Loucy (cell line): ENCODE data around the gene NIPAL3.

Experiments
- H2AFZ ChIP-seq: fragments of 200-600 bp; sonication (generic); 2 replicates; pipeline ENCODE4 v1.6.0; 2016; ENCODE audit warnings: antibody characterized with exemption, mild to moderate bottlenecking, low read length, moderate library complexity
- H3F3A ChIP-seq: fragments of 200-600 bp; 2 replicates; pipeline ENCODE4 v1.6.0; 2016; ENCODE audit warnings: antibody characterized with exemption, low read depth, mild to moderate bottlenecking
- H3K27me3 ChIP-seq: fragments of 200-600 bp; sonication (generic); 2 replicates; pipeline ENCODE4 v1.6.1; 2014; ENCODE audit warnings: low read length, mild to moderate bottlenecking; ENCODE audit not compliant: insufficient read depth, poor library complexity, severe bottlenecking
- H3K36me3 ChIP-seq: fragments of 200-600 bp; sonication (generic); 2 replicates; pipeline ENCODE4 v1.6.1; 2016; ENCODE audit warnings: low read length; ENCODE audit not compliant: insufficient read depth
- H3K4me1 ChIP-seq: fragments of 200-600 bp; sonication (generic); 2 replicates; pipeline ENCODE4 v1.5.1; 2014; ENCODE audit warnings: low read length, mild to moderate bottlenecking; ENCODE audit not compliant: insufficient read depth, poor library complexity, severe bottlenecking
- H3K4me2 ChIP-seq: fragments of 200-600 bp; sonication (generic); 2 replicates; pipeline ENCODE4 v1.6.0; 2014; ENCODE audit warnings: antibody characterized with exemption, low read length, low read depth, mild to moderate bottlenecking; ENCODE audit not compliant: poor library complexity, severe bottlenecking
- H3K4me3 ChIP-seq: fragments of 200-600 bp; sonication (generic); 2 replicates; pipeline ENCODE4 v1.5.1; 2014; ENCODE audit warnings: low read length, mild to moderate bottlenecking, mixed read lengths; ENCODE audit not compliant: poor library complexity, severe bottlenecking
- H3K79me2 ChIP-seq: fragments of 200-600 bp; sonication (generic); 2 replicates; pipeline ENCODE4 v1.6.1; 2014; ENCODE audit warnings: low read length; ENCODE audit not compliant: insufficient read depth
- H3K9ac ChIP-seq: fragments of 200-600 bp; sonication (generic); 2 replicates; pipeline ENCODE4 v1.6.0; 2014; ENCODE audit warnings: mild to moderate bottlenecking, low read depth, low read length, moderate library complexity; ENCODE audit not compliant: poor library complexity, severe bottlenecking
- H3K9me2 ChIP-seq: fragments of 200-600 bp; sonication (generic); replicated peaks from 2 replicates; pipeline ENCODE4 v1.6.1; 2016; ENCODE audit warnings: low read depth, low read length, mixed read lengths
- H3K9me3 ChIP-seq: fragments of 200-600 bp; sonication (generic); 2 replicates; pipeline ENCODE4 v1.6.1; 2014; ENCODE audit warnings: mild to moderate bottlenecking, antibody characterized with exemption, low read length, low read depth; ENCODE audit not compliant: insufficient read depth
- H4K20me1 ChIP-seq: fragments of 200-600 bp; sonication (generic); 2 replicates; pipeline ENCODE4 v1.6.0; 2014; ENCODE audit warnings: antibody characterized with exemption, low read length, mild to moderate bottlenecking; ENCODE audit not compliant: insufficient read depth, poor library complexity, severe bottlenecking
- CTCF ChIP-seq: fragments of 200-600 bp; sonication (generic); conservative IDR thresholded peaks from 2 replicates; pipeline ENCODE4 v1.5.1; 2014; ENCODE audit warnings: mild to moderate bottlenecking, antibody characterized with exemption, low read length
- EZH2phosphoT487 ChIP-seq: fragments of 200-600 bp; IDR thresholded peaks from 2 replicates; pipeline ENCODE4 v1.6.1; 2018; ENCODE audit warnings: antibody characterized with exemption, mild to moderate bottlenecking, moderate library complexity, borderline replicate concordance

NIPAL3 gene

GRCh38 chr1:24374891-24375786, 40.5 kb upstream of the NIPAL3 start:
- H3K9me3 ChIP-seq = no peaks in the 10 kb centered on the region
- H3K79me2 ChIP-seq = no peaks in the 10 kb centered on the region
- no peaks in the 10 kb centered on the region for H3K27me3 ChIP-seq
- peaks cover 14% of the 10 kb centered on the region for H3K4me1 ChIP-seq
- no peak overlapping the region for H3K4me3 ChIP-seq
- H2AFZ ChIP-seq = no peak overlapping the region
- H3K4me2 ChIP-seq = no peak overlapping the region
- H3K9ac ChIP-seq = no peak overlapping the region
- H3K9me2 ChIP-seq = no peaks in the 10 kb centered on the region
- H3F3A ChIP-seq = no peaks in the 10 kb centered on the region
- H4K20me1 ChIP-seq = no peaks in the 10 kb centered on the region
- no peaks in the 10 kb centered on the region for H3K36me3 ChIP-seq
- TF ChIP-seq EZH2phosphoT487 (no peak), CTCF (no peak)

- Histone ChIP-seq H4K20me1 (no peaks in the 10 kb centered on the region), H3K9me3 (no peaks in the 10 kb centered on the region), H3F3A (no peaks in the 10 kb centered on the region), H3K27me3 (no peaks in the 10 kb centered on the region), H3K4me1 (no peaks in the 10 kb centered on the region), H3K36me3 (no peaks in the 10 kb centered on the region), H3K79me2 (no peaks in the 10 kb centered on the region), H3K4me3 (no peak overlapping the region), H3K9me2 (no peaks in the 10 kb centered on the region), H3K4me2 (no peak overlapping the region), H2AFZ (no peak overlapping the region), H3K9ac (no peak overlapping the region)
- TF ChIP-seq CTCF = no peak
- no peak for TF ChIP-seq EZH2phosphoT487
Measured at GRCh38 chr1:24379733-24380315, 35.8 kb upstream of the NIPAL3 start.

GRCh38 chr1:24380508-24380907, 35.1 kb upstream of the NIPAL3 start:
- Histone ChIP-seq H2AFZ (no peak overlapping the region), H3K36me3 (no peaks in the 10 kb centered on the region), H3K27me3 (no peaks in the 10 kb centered on the region), H3K9ac (no peak overlapping the region), H3K4me3 (no peak overlapping the region), H3K4me1 (no peaks in the 10 kb centered on the region), H3F3A (no peaks in the 10 kb centered on the region), H3K9me2 (no peaks in the 10 kb centered on the region), H3K4me2 (no peak overlapping the region), H4K20me1 (no peaks in the 10 kb centered on the region), H3K79me2 (no peaks in the 10 kb centered on the region), H3K9me3 (no peaks in the 10 kb centered on the region)
- TF ChIP-seq CTCF = no peak
- no peak for TF ChIP-seq EZH2phosphoT487
